Left kidney (tissue), 8 donors: Measurements from ENCODE around the gene PRDM4. TPM values are rescaled to one million over a fixed set of nuclear protein-coding genes. Genes with fewer than 3 reads are reported as not detected.

Experiments used
- DNase-seq: peaks from one replicate; pipeline ENCODE4 v3.0.0-alpha.2; 2013
- long read RNA-seq, 8 donors: transcript quantifications; one replicate each; lab custom pipeline, GENCODE V29; 2026
- polyA plus RNA-seq: library from polyadenylated mRNA; unstranded; fragments of 120-200 nt; gene quantifications from one replicate; pipeline ENCODE4 v1.2.1, GENCODE V29; 2013; ENCODE audit not compliant: insufficient read length

Gene PRDM4, protein sequence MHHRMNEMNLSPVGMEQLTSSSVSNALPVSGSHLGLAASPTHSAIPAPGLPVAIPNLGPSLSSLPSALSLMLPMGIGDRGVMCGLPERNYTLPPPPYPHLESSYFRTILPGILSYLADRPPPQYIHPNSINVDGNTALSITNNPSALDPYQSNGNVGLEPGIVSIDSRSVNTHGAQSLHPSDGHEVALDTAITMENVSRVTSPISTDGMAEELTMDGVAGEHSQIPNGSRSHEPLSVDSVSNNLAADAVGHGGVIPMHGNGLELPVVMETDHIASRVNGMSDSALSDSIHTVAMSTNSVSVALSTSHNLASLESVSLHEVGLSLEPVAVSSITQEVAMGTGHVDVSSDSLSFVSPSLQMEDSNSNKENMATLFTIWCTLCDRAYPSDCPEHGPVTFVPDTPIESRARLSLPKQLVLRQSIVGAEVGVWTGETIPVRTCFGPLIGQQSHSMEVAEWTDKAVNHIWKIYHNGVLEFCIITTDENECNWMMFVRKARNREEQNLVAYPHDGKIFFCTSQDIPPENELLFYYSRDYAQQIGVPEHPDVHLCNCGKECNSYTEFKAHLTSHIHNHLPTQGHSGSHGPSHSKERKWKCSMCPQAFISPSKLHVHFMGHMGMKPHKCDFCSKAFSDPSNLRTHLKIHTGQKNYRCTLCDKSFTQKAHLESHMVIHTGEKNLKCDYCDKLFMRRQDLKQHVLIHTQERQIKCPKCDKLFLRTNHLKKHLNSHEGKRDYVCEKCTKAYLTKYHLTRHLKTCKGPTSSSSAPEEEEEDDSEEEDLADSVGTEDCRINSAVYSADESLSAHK
- polyA plus RNA-seq, result 46.6 TPM
- long read RNA-seq, donor 1, full-length matches to known transcripts, result 3 of 8 reads
- long read RNA-seq, donor 1, partial matches to known transcripts, result 5 of 8 reads
- long read RNA-seq, donor 1, other reads (novel, unspliced or antisense), result 0 of 8 reads
- long read RNA-seq, donor 2, full-length matches to known transcripts, result 5 of 5 reads
- long read RNA-seq, donor 2, partial matches to known transcripts, result 0 of 5 reads
- long read RNA-seq, donor 2, other reads (novel, unspliced or antisense), result 0 of 5 reads
- long read RNA-seq, donor 3, full-length matches to known transcripts, result 5 of 5 reads
- long read RNA-seq, donor 3, partial matches to known transcripts, result 0 of 5 reads
- long read RNA-seq, donor 3, other reads (novel, unspliced or antisense), result 0 of 5 reads
- long read RNA-seq, donor 4, partial matches to known transcripts, result 0 of 1 reads
- long read RNA-seq, donor 4, other reads (novel, unspliced or antisense), result 0 of 1 reads
- long read RNA-seq, donor 5, full-length matches to known transcripts, result 6 of 6 reads
- long read RNA-seq, donor 5, partial matches to known transcripts, result 0 of 6 reads
- long read RNA-seq, donor 5, other reads (novel, unspliced or antisense), result 0 of 6 reads
- long read RNA-seq, donor 6, full-length matches to known transcripts, result 4 of 4 reads
- long read RNA-seq, donor 6, partial matches to known transcripts, result 0 of 4 reads
- long read RNA-seq, donor 6, other reads (novel, unspliced or antisense), result 0 of 4 reads
- long read RNA-seq, donor 7, full-length matches to known transcripts, result 3 of 3 reads
- long read RNA-seq, donor 7, partial matches to known transcripts, result 0 of 3 reads
- long read RNA-seq, donor 7, other reads (novel, unspliced or antisense), result 0 of 3 reads
- long read RNA-seq, donor 8, full-length matches to known transcripts, result 3 of 3 reads
- long read RNA-seq, donor 8, partial matches to known transcripts, result 0 of 3 reads
- long read RNA-seq, donor 8, other reads (novel, unspliced or antisense), result 0 of 3 reads

- peak; percentile 94 for DNase-seq
Observed at GRCh38 chr12:107760809-107761501, at the start of gene PRDM4. Gene PRDM4 (minus strand): TSS chr12:107761137. CDS start chr12:107760515, 622 bp downstream.

DNA sequence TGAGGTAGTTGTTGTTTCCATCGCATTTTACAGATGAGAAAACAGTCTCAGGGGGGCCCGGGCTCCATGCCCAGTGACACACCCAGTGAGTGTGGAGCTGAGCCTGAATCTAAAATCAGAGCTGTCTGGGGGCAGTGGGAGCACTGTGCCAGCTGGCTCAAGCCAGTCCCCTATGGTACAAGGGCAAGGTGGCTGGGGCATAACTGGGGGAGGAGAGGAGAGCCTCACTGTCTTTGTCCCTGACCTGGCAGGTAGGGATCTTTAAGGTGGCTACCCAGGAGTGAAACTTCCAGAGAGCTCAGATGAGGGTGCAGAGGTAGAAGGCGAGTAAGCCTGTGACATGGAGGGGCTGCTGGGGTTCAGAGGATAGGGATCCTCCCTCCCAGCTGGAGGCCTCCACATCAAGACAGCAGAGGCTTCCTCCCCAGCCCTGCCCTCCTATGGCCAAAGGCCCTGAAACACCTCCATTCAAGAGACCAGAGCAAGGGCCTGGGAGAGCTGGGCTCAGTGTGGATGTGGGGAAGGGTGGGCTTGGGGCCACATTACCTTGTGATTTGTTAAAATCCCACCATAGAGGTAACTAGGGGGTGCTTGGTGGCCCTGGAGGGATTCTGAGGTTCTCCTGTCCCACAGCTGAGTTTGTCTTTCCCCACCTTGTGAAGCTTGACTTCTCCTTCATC, 46.7 kb upstream of the PRDM4 start:
- no peak for DNase-seq

DNA sequence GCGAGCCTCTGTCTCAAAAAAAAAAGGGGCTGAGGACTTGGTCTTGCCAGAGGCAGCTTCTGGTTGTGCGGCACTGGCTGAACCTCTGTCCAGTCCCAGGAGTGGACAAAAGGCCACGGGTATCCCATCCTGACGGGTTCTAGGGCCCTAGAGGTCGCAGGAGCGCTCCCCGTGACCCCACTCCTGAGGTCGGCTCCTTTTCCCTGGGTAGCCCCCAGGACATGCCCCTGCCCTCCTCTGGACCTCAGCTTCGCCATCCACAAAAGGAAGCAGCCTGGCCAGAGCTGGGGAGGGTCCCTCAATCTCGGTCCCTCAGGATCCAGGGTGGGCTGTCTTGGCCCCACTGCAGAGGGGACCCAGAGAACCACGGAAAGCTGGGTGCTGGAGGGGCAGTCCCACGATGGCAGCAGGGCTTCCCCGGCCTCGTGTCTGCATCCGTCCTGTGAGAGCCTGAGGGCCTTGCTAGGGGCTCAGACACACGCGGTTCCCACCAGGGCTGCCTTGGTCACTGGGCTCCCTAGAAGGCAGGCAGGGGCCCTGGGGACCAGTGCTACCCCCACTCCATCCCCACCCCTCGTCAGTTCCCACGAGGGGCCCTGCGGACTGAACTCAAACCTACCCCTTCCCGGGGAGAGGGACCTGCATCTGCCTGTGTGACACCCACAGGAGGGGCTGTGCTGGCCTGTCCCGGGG, 44.7 kb upstream of the PRDM4 start:
- DNase-seq, result no peak

- DNase-seq, result no peak
Observed at GRCh38 chr12:107803092-107803491, 42.2 kb upstream of the PRDM4 start.

DNA sequence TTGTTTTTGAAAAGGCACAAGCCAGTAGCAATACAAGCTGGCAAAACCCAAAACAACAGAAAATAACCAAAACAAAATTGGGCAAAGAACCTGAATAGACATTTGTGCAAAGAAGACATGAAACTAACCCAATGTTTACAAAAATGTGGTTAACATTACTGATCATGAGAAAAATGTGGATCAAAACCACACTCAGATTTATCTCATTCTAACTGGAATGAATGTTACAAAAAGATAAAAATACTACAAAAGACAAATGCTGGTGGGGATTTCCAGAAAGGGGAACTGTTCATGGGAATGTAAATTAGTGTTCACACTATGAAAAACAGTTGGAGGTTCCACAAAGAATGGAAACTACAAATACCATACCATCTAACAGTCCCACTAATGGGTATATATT, 40.2 kb upstream of the PRDM4 start:
- no peak for DNase-seq

DNA sequence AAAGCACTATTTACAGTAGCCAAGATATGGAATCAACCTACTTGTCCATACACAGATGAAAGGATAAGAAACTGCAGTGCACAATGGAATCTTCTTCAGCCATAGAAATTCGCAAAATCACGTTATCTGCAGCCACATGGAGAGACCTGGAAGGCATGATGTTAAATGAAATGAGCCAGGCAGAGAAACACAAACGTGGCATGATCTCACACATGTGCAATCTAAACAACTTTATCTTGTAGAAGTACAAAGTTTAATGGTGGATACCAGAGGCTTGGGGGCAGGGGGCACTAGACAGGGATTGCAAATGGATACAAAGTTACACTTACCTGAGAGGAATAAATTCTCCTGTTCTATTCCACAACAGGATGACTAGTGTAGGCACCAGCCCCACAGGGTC, 37.6 kb upstream of the PRDM4 start:
- DNase-seq, result no peak

DNA sequence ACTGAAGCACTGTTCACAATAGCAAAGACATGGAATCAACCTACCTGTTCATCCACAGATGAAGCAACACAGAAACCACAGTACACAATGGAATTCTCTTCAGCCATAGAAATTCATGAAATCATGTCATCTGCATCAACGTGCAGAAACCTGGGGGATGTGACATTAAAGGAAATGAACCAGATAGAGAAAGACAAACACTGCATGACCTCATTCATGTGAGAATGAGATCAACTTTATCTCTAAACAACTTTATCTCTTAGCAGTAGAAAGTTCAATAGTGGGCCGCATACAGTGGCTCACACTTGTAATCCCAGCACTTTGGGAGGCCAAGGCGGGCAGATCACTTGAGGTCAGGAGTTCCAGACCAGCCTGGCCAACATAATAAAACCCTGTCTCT, 33.5 kb upstream of the PRDM4 start:
- DNase-seq, result no peak

DNA sequence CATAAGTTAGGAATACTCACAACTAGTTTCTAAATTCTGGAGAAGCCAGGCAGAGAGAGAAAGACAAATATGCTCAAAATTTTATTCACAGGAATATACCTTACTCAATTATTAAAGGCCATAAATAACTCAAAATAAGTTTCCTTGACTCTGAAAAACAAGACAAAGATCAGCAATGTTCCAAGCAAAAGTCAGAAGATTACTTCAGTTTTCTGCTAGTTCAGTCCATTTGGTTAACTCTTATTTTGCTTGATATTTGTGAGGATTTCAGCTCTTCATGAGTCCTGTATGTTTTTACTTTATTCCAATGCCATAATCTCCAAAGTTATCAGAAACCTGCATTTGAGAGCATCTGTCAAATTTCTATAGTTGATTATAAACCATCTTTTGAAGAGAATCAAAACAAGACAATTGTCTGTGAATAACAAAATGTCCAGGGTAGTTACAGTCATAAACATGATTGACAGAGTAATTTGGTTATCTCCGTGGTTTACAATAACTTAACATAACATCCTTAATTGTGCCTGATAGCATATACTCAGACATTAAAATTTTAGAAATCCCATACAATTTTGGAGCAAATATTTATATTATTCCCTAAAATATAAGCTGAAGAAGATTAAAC, 30.6 kb upstream of the PRDM4 start:
- DNase-seq, result no peak

DNA sequence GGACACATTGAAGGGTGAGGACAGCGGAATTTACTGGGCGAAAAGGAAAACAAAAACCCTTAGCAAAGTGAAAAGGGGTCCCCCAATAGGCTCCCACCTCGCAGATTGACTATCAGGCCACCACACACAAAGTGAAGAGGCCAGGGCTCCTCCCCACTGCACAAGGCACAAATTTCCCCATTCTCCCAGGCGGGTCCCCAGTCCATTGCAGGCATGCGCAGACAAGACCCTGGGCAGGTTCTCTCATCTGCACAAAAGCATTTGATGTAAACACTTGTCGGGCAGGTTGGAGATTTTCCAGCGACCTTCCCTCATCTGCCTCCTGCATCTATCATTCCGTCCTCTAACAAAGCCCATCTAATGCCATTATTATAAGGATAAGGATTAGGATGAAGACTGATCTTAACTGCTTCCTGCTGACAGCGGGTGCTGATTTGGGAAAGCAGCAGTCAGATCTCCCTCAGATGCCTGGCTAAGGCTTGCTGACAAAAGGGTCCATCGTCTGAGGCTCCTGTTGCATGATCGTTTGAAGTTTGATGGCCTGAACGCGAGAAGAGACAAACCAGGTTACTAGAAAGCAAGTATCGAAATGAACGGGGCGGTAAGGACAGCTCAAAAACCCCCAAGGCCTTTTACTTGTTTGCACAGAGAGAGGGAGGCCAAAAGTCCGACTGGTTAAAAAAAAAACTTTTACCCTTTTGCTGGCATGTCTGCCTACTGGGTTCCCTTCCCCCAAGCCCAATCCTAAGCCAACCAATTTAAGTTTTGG, 27.9 kb upstream of the PRDM4 start:
- DNase-seq, result no peak

DNA sequence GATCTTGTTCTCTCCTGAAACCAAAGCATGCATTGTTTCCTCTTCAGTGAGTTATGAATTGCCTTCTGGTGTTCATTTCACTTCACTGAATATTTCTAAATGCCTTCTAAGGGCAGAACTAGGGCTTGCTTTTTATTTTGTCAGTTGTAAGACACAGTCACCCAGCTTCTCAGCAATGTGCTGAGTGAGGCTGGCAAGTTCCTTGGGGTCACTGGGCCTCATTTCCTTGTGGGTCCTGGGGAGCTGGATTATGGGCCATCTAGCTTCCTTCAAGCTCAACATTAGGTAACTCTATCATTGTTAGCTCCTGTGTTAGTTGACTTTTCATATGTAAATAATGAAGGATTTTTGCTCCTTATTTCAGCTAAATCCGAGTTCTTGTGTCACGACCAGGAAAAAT, 27.3 kb upstream of the PRDM4 start:
- DNase-seq, result no peak

- DNase-seq, result no peak
Observed at GRCh38 chr12:107783406-107784376, 22.8 kb upstream of the PRDM4 start.

GRCh38 chr12:107782067-107782466, 21.1 kb upstream of the PRDM4 start:
- DNase-seq, result no peak

- no peak for DNase-seq
Observed at GRCh38 chr12:107780298-107780697, 19.4 kb upstream of the PRDM4 start.

DNA sequence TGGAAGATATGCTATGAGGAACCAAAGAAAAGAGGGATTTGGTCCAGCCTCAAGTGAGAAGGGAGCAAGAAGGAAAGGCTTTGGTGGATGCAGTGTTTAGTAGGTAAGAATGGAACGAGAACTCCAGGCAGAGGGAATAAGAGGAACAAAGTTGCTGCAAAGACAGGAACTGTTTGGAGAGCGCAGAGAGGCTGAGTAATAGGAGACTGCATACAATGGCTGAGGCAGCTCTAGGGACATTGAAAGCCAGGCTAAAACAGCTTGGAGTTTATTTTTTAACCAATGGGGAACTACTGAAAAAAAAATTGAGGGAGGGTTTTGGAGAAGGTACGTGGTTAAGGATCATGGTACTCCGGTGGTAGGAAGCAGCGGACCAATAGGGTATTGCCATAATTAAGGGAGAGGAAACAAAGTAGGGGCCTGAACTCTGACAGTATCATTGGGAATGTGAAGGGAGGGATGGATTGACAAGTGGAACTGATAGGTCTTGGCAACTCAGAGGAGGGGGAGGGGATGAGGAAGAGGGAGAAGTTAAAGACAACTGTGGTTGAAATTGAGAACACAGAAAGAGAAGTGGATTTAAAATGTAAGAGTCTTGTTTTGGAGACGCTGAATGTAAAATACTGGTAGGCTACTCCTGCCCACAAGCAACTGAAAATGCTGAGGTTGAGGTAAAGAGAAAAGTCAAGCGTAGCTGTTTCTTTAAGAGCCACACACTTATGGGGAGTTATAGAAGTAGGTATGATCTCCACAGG, 18.3 kb upstream of the PRDM4 start:
- no peak for DNase-seq

GRCh38 chr12:107778383-107779025, 17.6 kb upstream of the PRDM4 start:
- no peak for DNase-seq
